Right atrium auricular region (tissue), 2 donors: ENCODE data around the gene SASH1. TPM values are rescaled to one million over a fixed set of nuclear protein-coding genes. Genes with fewer than 3 reads are reported as not detected.
A peak's percentile ranks its signal among the peaks of the same experiment; 100 is the strongest.

Source experiments
- DNase-seq: peaks from one replicate; pipeline ENCODE4 v3.0.0-alpha.2; 2019; ENCODE audit warnings: low spot score
- H3K27ac ChIP-seq, 2 donors: fragments of 200-600 bp; sonication (generic); 1 replicate in 1 of 2; 2 replicates in 1 of 2; pipeline ENCODE4 v1.5.1; 2016 to 2019
- H3K27me3 ChIP-seq, 2 donors: fragments of 200-600 bp; sonication (generic); one replicate each; pipeline versions ENCODE4 v1.5.1 to v1.6.0; 2017 to 2019
- H3K36me3 ChIP-seq: fragments of 200-600 bp; sonication (generic); one replicate; pipeline ENCODE4 v1.5.1; 2016
- H3K4me1 ChIP-seq, 2 donors: fragments of 200-600 bp; sonication (generic); one replicate each; pipeline versions ENCODE4 v1.5.1 to v1.6.0; 2017 to 2019
- H3K4me3 ChIP-seq, 2 donors: fragments of 200-600 bp; sonication (generic); 1 replicate in 1 of 2; 2 replicates in 1 of 2; pipeline ENCODE4 v1.5.1; 2017 to 2019; ENCODE audit warnings: mild to moderate bottlenecking in 1 of 2, moderate library complexity in 1 of 2
- H3K9me3 ChIP-seq, 2 donors: fragments of 200-600 bp; sonication (generic); one replicate each; pipeline ENCODE4 v1.5.1; 2019
- total RNA-seq, 2 donors: library from RNA; depleted of rRNA; stranded (reverse); fragments of >200 nt; gene quantifications; one replicate each; pipeline ENCODE4 v1.1.0, GENCODE V29; 2016
- TF ChIP-seq, protein P1 (sequence below), 2 donors: fragments of 200-600 bp; sonication (generic); IDR thresholded peaks; one replicate each; pipeline ENCODE4 v1.5.1; 2019; ENCODE audit warnings: antibody characterized with exemption in 2 of 2

SASH1 gene
- total RNA-seq, 2 donors from 2014 or later, result 39.0 to 42.3 TPM

GRCh38 chr6:148298683-148299082, 44.0 kb upstream of the SASH1 start:
- TF ChIP-seq, protein P1, sequence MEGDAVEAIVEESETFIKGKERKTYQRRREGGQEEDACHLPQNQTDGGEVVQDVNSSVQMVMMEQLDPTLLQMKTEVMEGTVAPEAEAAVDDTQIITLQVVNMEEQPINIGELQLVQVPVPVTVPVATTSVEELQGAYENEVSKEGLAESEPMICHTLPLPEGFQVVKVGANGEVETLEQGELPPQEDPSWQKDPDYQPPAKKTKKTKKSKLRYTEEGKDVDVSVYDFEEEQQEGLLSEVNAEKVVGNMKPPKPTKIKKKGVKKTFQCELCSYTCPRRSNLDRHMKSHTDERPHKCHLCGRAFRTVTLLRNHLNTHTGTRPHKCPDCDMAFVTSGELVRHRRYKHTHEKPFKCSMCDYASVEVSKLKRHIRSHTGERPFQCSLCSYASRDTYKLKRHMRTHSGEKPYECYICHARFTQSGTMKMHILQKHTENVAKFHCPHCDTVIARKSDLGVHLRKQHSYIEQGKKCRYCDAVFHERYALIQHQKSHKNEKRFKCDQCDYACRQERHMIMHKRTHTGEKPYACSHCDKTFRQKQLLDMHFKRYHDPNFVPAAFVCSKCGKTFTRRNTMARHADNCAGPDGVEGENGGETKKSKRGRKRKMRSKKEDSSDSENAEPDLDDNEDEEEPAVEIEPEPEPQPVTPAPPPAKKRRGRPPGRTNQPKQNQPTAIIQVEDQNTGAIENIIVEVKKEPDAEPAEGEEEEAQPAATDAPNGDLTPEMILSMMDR (IDR thresholded peaks at IDR 0.05), result no peak
- no peak overlapping the region for H3K4me3 ChIP-seq
- H3K9me3 ChIP-seq, result no peaks in the 10 kb centered on the region
- H3K36me3 ChIP-seq, result no peaks in the 10 kb centered on the region
- H3K27me3 ChIP-seq, result no peaks in the 10 kb centered on the region
- DNase-seq, result no peak
- peaks cover 0 to 23% of the 10 kb centered on the region in 2 donors for H3K4me1 ChIP-seq
- no peak overlapping the region for H3K27ac ChIP-seq

DNA sequence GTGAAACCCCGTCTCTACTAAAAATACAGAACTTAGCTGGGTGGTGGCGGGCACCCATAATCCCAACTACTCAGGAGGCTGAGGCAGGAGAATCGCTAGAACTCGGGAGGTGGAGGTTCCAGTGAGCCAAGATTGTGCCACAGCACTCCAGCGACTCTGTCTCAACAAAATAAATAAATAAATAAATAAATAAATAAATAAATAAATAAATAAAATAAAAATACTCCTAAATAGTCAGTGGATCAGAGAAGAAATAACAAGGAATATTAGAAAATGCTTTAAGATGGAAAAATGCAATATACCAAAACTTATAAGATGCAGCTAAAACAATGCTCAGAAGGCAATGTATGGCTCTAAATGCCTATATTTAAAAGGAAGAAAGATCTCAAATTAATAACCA, 39.0 kb upstream of the SASH1 start:
- TF ChIP-seq, protein P1 (IDR thresholded peaks at IDR 0.05), result no peak
- Histone ChIP-seq H3K36me3 (no peaks in the 10 kb centered on the region), H3K9me3 (no peaks in the 10 kb centered on the region), H3K4me3 (no peak overlapping the region), H3K27me3 (no peaks in the 10 kb centered on the region), H3K4me1 (no peaks in the 10 kb centered on the region), H3K27ac (no peak overlapping the region)
- no peak for DNase-seq

DNA sequence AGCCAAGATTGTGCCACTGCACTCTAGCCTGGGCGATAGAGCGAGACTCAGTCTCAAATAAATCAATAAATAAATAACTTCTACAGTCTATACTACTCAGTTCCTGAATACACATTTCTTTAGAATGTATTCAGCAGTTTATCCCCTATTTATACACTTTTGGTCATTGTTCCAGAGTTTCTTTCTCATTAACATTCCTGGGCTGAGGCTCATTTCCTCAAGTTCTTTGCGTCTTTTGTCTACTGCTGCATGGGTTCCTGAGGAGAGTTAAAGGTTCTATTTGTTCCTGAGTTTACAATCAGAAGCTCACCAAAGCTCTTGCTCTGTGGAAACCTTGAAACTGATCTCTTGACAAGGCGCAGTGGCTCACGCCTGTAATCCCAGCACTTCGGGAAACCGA, 37.7 kb upstream of the SASH1 start:
- H3K9me3 ChIP-seq, result no peaks in the 10 kb centered on the region

DNA sequence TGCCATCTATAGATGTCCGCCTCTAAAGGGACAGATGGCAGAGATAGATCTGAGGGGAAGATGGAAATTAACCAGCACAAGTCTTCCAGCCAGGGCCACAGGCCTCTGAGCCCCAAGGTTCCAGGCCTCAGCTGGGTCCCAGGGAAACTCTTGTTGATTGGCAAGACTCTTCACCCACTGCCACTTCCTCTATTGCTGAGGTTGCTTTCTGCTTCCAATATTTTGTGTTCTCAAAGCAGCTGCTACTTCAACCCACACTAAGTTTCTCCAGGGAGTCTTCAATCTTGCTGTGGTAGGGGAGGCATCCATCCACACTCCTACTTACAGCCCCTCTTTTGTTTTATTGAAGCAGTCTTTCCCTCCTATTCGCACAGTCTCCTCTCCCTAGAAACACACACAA, 36.4 kb upstream of the SASH1 start:
- no peak overlapping the region for H3K4me3 ChIP-seq
- H3K27me3 ChIP-seq, result no peaks in the 10 kb centered on the region
- no peaks in the 10 kb centered on the region for H3K36me3 ChIP-seq
- TF ChIP-seq, protein P1 (IDR thresholded peaks at IDR 0.05), result no peak
- no peaks in the 10 kb centered on the region for H3K4me1 ChIP-seq
- H3K9me3 ChIP-seq, result no peaks in the 10 kb centered on the region
- DNase-seq, result no peak
- H3K27ac ChIP-seq, result no peak overlapping the region

More for the DNA sequence above, 37.7 kb upstream of the SASH1 start:
- Histone ChIP-seq H3K4me3 (no peak overlapping the region), H3K27me3 (no peaks in the 10 kb centered on the region), H3K4me1 (no peaks in the 10 kb centered on the region), H3K27ac (no peak overlapping the region), H3K36me3 (no peaks in the 10 kb centered on the region)
- TF ChIP-seq, protein P1 (IDR thresholded peaks at IDR 0.05), result no peak
- no peak for DNase-seq

- H3K9me3 ChIP-seq, result no peaks in the 10 kb centered on the region
- H3K4me1 ChIP-seq, result no peaks in the 10 kb centered on the region
- no peak overlapping the region for H3K27ac ChIP-seq
- no peak for DNase-seq
- H3K36me3 ChIP-seq, result no peaks in the 10 kb centered on the region
- TF ChIP-seq, protein P1 (IDR thresholded peaks at IDR 0.05), result no peak
- no peak overlapping the region for H3K4me3 ChIP-seq
- H3K27me3 ChIP-seq, result no peaks in the 10 kb centered on the region
Measured at GRCh38 chr6:148307405-148307804, 35.2 kb upstream of the SASH1 start.

- H3K4me3 ChIP-seq, result no peak overlapping the region
- TF ChIP-seq, protein P1 (IDR thresholded peaks at IDR 0.05), result no peak
- no peaks in the 10 kb centered on the region for H3K4me1 ChIP-seq
- no peak for DNase-seq
- H3K9me3 ChIP-seq, result no peaks in the 10 kb centered on the region
- H3K27me3 ChIP-seq, result no peaks in the 10 kb centered on the region
- H3K27ac ChIP-seq, result peak overlapping the region in 1 of 2 donors; percentile 21
- H3K36me3 ChIP-seq, result no peaks in the 10 kb centered on the region
Measured at GRCh38 chr6:148309301-148309700, 33.3 kb upstream of the SASH1 start.
